CD14-positive monocyte (primary cell): ENCODE results near the gene NENF. TPM values are rescaled to one million over a fixed set of nuclear protein-coding genes. Genes with fewer than 3 reads are reported as not detected.

Experiments
- DNase-seq, 3 donors: peaks; one replicate each; pipeline ENCODE4 v3.0.0-alpha.2; 2011 to 2022
- H2AFZ ChIP-seq: 2 replicates; pipeline ENCODE4 v1.6.0; 2012; ENCODE audit warnings: mild to moderate bottlenecking, low read depth, low read length, inconsistent platforms; ENCODE audit not compliant: insufficient read depth, poor library complexity, severe bottlenecking
- H3K27ac ChIP-seq, 2 donors: 1 replicate in 1 of 2; 2 replicates in 1 of 2; pipeline ENCODE4 v1.5.1; 2012 to 2013; ENCODE audit warnings: low read length in 2 of 2, control low read depth in 1 of 2, inconsistent platforms in 1 of 2, low read depth in 1 of 2, mild to moderate bottlenecking in 1 of 2
- H3K27me3 ChIP-seq, 2 donors: one replicate each; pipeline versions ENCODE4 v1.6.0 to v1.6.1; 2011 to 2013; ENCODE audit warnings: low read length in 2 of 2; ENCODE audit not compliant: control insufficient read depth in 2 of 2, insufficient read depth in 2 of 2
- H3K36me3 ChIP-seq, 2 donors: replicated peaks in 1 of 2; 1 replicate in 1 of 2; 2 replicates in 1 of 2; pipeline versions ENCODE4 v1.5.1 to v1.6.1; 2012 to 2013; ENCODE audit warnings: low read length in 2 of 2, control low read depth in 1 of 2, inconsistent platforms in 1 of 2, mild to moderate bottlenecking in 1 of 2; ENCODE audit not compliant: insufficient read depth in 2 of 2, control insufficient read depth in 1 of 2
- H3K4me1 ChIP-seq, 2 donors: 1 replicate in 1 of 2; 2 replicates in 1 of 2; pipeline versions ENCODE4 v1.5.1 to v1.6.1; 2012 to 2013; ENCODE audit warnings: low read length in 2 of 2, control low read depth in 1 of 2, inconsistent platforms in 1 of 2, mild to moderate bottlenecking in 1 of 2, moderate library complexity in 1 of 2; ENCODE audit not compliant: insufficient read depth in 2 of 2, control insufficient read depth in 1 of 2
- H3K4me2 ChIP-seq: replicated peaks from 2 replicates; pipeline ENCODE3; 2012; ENCODE audit warnings: low read length, moderate library complexity, mild to moderate bottlenecking; ENCODE audit not compliant: poor library complexity, severe bottlenecking; ENCODE audit errors: extremely low read depth
- H3K4me3 ChIP-seq, 3 experiments: fragments of 200-600 bp in 1 of 3; sonication (generic) in 1 of 3; replicated peaks in 1 of 3; 1 replicate in 2 of 3; 2 replicates in 1 of 3; pipeline ENCODE4 v1.5.1; 2011 to 2013; ENCODE audit warnings: low read length in 3 of 3, mild to moderate bottlenecking in 3 of 3, control low read depth in 2 of 3, low read depth in 2 of 3, inconsistent platforms in 1 of 3, moderate library complexity in 1 of 3
- H3K79me2 ChIP-seq: 2 replicates; pipeline ENCODE4 v1.6.0; 2012; ENCODE audit warnings: mild to moderate bottlenecking, control low read depth, inconsistent platforms, low read length, moderate library complexity; ENCODE audit not compliant: insufficient read depth
- H3K9ac ChIP-seq: 2 replicates; pipeline ENCODE4 v1.6.0; 2017; ENCODE audit warnings: low read length, mild to moderate bottlenecking; ENCODE audit not compliant: insufficient read depth, poor library complexity, severe bottlenecking
- H3K9me3 ChIP-seq, 2 donors: replicated peaks in 1 of 2; 1 replicate in 1 of 2; 2 replicates in 1 of 2; pipeline versions ENCODE4 v1.5.1 to v1.6.1; 2012 to 2013; ENCODE audit warnings: low read length in 2 of 2, control low read depth in 1 of 2; ENCODE audit not compliant: control insufficient read depth in 1 of 2, insufficient read depth in 1 of 2
- H4K20me1 ChIP-seq: 2 replicates; pipeline ENCODE4 v1.6.0; 2012; ENCODE audit warnings: mild to moderate bottlenecking, low read length, control low read depth, moderate library complexity; ENCODE audit not compliant: insufficient read depth
- H3K27ac Mint-ChIP-seq, 7 donors: one replicate each; pipeline ENCODE4 v1.8.0; 2020; ENCODE audit warnings: mild to moderate bottlenecking in 7 of 7, mixed read lengths in 7 of 7, moderate library complexity in 6 of 7, inconsistent platforms in 2 of 7
- H3K27me3 Mint-ChIP-seq, 3 donors: one replicate each; pipeline ENCODE4 v1.8.0; 2021 to 2022; ENCODE audit warnings: low read depth in 3 of 3, mild to moderate bottlenecking in 3 of 3, mixed read lengths in 3 of 3, moderate library complexity in 3 of 3, inconsistent platforms in 1 of 3
- H3K36me3 Mint-ChIP-seq, 2 donors: one replicate each; pipeline ENCODE4 v1.8.0; 2020; ENCODE audit warnings: mixed read lengths in 2 of 2, inconsistent platforms in 1 of 2, mild to moderate bottlenecking in 1 of 2
- H3K4me1 Mint-ChIP-seq: one replicate; pipeline ENCODE4 v1.8.0; 2020; ENCODE audit warnings: mild to moderate bottlenecking, mixed read lengths
- H3K4me3 Mint-ChIP-seq, 2 donors: one replicate each; pipeline ENCODE4 v1.8.0; 2020; ENCODE audit warnings: mild to moderate bottlenecking in 2 of 2, mixed read lengths in 2 of 2, moderate library complexity in 1 of 2
- H3K9me3 Mint-ChIP-seq, 7 donors: one replicate each; pipeline ENCODE4 v1.8.0; 2020 to 2022; ENCODE audit warnings: mixed read lengths in 7 of 7, mild to moderate bottlenecking in 6 of 7, moderate library complexity in 6 of 7, inconsistent platforms in 2 of 7
- CTCF ChIP-seq: fragments of 200-600 bp; IDR thresholded peaks from one replicate; pipeline ENCODE4 v1.8.0; 2022; ENCODE audit warnings: antibody characterized with exemption, mild to moderate bottlenecking
- WGBS: methylation state at CpG from one replicate; pipeline ENCODE4 v1.1.5; 2013; ENCODE audit warnings: missing lambda C conversion rate; ENCODE audit not compliant: insufficient coverage; 5-methylcytosine and 5-hydroxymethylcytosine counted together
- intact Hi-C, 2 donors: fragments of 100-400 bp; cut with micrococcal nuclease; formaldehyde crosslinking; loops; one replicate each; pipeline versions ENCODE4 v1.15.0 to v1.15.1; 2023
- polyA plus RNA-seq, 3 donors: library from polyadenylated mRNA; depleted of rRNA in 1 of 3; unstranded in 2 of 3; stranded (reverse) in 1 of 3; fragments of 300-500 nt in 2 of 3; fragments of >200 nt in 1 of 3; fragmentation: Illumina TruSeq in 2 of 3; gene quantifications; 1 replicate in 2 of 3; 2 replicates in 1 of 3; pipeline ENCODE4 v1.2.3, GENCODE V29; 2012 to 2021

Gene NENF
- polyA plus RNA-seq, 3 donors: 9.7 to 56.4 (median 42.3) TPM

- peaks cover 0 to 2% (median 0%) of the 10 kb centered on the region in 3 donors for H3K27me3 Mint-ChIP-seq
- Histone ChIP-seq H3K9ac (no peak overlapping the region), H3K79me2 (peaks cover 40% of the 10 kb centered on the region), H3K4me2 (no peak overlapping the region), H3K27me3 (no peaks in the 10 kb centered on the region), H2AFZ (no peak overlapping the region), H3K4me3 (no peak overlapping the region), H3K36me3 (peaks cover 24 to 68% of the 10 kb centered on the region in 2 donors), H3K4me1 (peaks cover 3 to 23% of the 10 kb centered on the region in 2 donors), H3K9me3 (peaks cover 9 to 20% of the 10 kb centered on the region in 2 donors), H4K20me1 (peaks cover 3% of the 10 kb centered on the region), H3K27ac (no peak overlapping the region)
- peak overlapping the region in 4 of 7 donors; percentile 37 to 84 (median 50) for H3K27ac Mint-ChIP-seq
- intact Hi-C loops: no loop called here
- no peak overlapping the region for H3K4me3 Mint-ChIP-seq
- no peak for TF ChIP-seq CTCF
- WGBS: no CpG with 5 or more reads among the region's 4 CpGs
- peaks cover 52 to 66% of the 10 kb centered on the region in 2 donors for H3K36me3 Mint-ChIP-seq
- peaks cover 10 to 23% (median 20%) of the 10 kb centered on the region in 7 donors for H3K9me3 Mint-ChIP-seq
- no peak for DNase-seq
- peaks cover 20% of the 10 kb centered on the region for H3K4me1 Mint-ChIP-seq
These were observed 31.7 kb upstream of the NENF start for GRCh38 chr1:212401042-212401441.

GRCh38 chr1:212401838-212402582 is 30.7 kb upstream of the NENF start:
- H3K27ac ChIP-seq: peak overlapping the region in 1 of 2 donors; percentile 45
- H3K27me3 Mint-ChIP-seq: peaks cover 0 to under 1% (median 0%) of the 10 kb centered on the region in 3 donors
- H3K79me2 ChIP-seq: peaks cover 36% of the 10 kb centered on the region
- H3K9ac ChIP-seq: no peak overlapping the region
- no peak overlapping the region for H3K4me3 ChIP-seq
- H3K36me3 ChIP-seq: peaks cover 32 to 72% of the 10 kb centered on the region in 2 donors
- H3K4me1 ChIP-seq: peaks cover 3 to 23% of the 10 kb centered on the region in 2 donors
- intact Hi-C loops: no loop called here
- peaks cover 6 to 10% of the 10 kb centered on the region in 2 donors for H3K9me3 ChIP-seq
- H3K27me3 ChIP-seq: no peaks in the 10 kb centered on the region
- H3K36me3 Mint-ChIP-seq: peaks cover 57 to 66% of the 10 kb centered on the region in 2 donors
- H3K4me2 ChIP-seq: no peak overlapping the region
- peaks cover 3% of the 10 kb centered on the region for H4K20me1 ChIP-seq
- H3K4me1 Mint-ChIP-seq: peaks cover 20% of the 10 kb centered on the region
- no peak overlapping the region for H2AFZ ChIP-seq
- no peak for TF ChIP-seq CTCF
- H3K4me3 Mint-ChIP-seq: no peak overlapping the region
- peaks cover 7 to 13% (median 10%) of the 10 kb centered on the region in 7 donors for H3K9me3 Mint-ChIP-seq
- peak in 2 of 3 donors; percentile 22 to 54 for DNase-seq
- H3K27ac Mint-ChIP-seq: peak overlapping the region; percentile 22 to 87 (median 71)
- WGBS: 80% methylated on average over 1 of the region's 7 CpGs
